GM21529 (cell line): ENCODE measurements around the gene EYS.
"Not testable (repeated sequence)": the region's sequence is repeated elsewhere in the genome, so short reads cannot be mapped to it uniquely, and the experiment has no call there.

Experiments used
- ATAC-seq: cut with Tn5 transposase; IDR thresholded peaks from one replicate; pipeline ENCODE4 v1.9.1; 2021; ENCODE audit not compliant: unreplicated experiment

EYS gene

GRCh38 chr6:65113581-65113980 is 593.4 kb downstream of the EYS start:
- ATAC-seq = no peak

GRCh38 chr6:65112435-65112834 is 594.6 kb downstream of the EYS start:
- no peak for ATAC-seq

DNA sequence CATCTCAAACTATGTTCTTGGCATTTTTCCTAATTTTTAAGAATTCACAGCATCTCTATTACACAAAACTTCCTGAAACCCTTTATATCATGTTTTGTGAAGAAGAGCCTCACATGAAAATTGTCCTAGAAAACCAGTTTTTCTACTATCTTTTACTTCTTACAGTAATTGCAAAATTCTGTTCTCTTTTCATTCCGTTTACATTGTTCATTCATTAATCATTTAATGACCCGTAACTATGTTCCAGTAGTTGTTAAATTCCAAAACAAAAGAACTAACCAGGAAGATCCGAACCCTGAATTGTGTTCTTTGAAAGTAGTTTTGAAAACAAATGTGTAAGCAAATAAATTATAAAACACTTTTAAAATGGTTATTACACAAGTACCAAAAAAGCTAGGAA is 597.0 kb downstream of the EYS start:
- no peak for ATAC-seq

DNA sequence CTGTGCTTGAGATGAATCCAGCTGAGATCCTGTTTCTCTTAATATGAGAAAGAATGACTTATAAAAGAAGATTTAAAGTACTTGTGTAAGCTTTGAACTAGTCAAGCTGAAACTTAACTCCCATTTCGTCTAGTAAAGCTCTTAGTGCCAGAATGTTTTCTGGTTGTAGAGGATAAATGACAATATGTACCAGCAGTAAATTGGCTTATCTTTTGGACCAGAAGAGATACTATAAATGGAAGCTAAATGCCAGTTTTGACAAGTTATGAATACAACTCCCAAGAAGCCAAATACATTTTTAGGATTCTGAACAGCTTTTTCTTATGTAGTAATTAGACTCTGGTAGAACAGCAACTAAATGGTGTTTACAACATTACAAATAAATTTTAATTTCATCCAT is 608.7 kb downstream of the EYS start:
- no peak for ATAC-seq

DNA sequence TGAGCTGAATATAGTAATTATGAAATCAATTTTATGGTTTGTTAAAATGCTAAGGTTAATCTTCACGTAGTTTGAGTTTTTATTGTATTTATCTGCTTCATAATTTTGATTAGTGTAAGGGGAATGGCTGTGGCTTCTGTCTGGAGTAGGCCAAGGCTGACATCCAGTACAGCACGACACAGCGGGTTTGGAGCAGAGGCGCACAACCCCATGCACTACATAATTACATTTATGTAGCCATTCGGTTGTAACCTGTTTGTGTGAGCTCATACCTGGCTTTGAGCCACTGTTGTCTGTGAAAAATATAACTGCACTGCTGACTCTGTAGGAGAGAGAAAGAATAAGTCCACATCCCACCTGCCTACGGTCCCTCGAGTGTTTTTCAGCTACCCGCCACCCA is 615.5 kb downstream of the EYS start:
- ATAC-seq = no peak

GRCh38 chr6:65088575-65088974 is 618.5 kb downstream of the EYS start:
- ATAC-seq = no peak

- ATAC-seq = no peak
Measured at GRCh38 chr6:65081756-65082155, 625.3 kb downstream of the EYS start.

DNA sequence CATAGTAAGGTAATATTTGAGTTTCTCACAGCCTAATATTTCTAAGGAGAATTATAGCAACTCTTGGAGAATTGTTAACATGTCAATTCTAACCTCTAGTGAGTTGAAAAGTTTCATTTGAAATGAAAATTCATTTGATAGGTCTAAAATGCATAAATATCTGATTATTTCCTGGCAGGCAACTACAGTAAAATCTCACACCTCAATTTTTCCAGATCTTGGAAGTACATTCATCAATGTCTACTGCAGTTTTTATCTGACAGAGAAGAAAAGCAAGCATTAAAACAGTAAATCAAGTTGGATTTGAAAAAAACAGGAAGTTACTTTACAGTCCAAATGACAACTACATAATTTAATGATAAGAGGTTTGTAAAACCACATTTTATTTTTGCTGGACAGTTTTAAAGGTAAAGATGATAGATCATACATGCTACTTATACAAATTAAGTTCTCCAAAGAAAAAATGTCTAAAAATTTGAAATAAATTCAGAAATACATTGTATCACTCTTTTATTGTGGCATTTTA is 631.3 kb downstream of the EYS start:
- no peak for ATAC-seq

GRCh38 chr6:65072500-65072899 is 634.5 kb downstream of the EYS start:
- ATAC-seq = no peak

GRCh38 chr6:65071480-65071879 is 635.5 kb downstream of the EYS start:
- no peak for ATAC-seq

GRCh38 chr6:65064844-65065243 is 642.2 kb downstream of the EYS start:
- ATAC-seq = no peak

DNA sequence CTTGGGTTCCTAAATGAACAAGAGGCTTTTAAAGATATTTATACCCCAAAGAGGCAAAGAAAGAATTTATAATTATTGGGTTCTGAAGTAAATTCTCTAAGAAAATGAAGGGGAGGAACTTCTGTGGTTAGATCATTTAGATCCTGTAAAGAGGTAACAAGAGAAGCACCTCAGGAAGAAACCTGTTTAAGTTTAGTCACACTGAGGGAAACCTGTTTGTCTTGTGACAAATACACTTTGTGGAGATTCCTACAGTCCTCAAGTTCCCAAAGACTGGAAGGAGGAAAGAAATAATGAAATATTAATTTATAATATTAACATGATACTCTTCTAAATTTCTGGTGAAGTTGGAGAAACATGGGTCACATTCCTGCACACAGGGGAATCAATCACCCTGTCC is 647.5 kb downstream of the EYS start:
- no peak for ATAC-seq

DNA sequence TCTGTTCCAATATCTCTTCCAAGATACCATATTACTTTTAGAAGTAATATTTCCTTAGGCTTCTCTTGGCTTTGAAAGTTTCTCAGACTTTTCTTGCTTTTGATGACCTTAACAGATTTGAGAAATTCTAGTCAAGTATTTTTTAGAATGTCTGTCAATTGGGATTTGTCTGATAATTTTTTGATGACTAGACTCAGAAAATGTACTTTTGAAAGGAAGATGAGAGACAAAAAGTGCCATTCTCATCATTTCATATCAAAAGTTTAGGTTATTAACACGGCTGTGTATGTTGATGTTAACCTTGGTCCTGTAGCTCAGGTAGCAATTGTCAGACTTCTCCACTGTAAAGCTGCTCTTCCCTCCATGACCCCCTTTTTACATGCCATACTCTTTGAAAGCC is 651.5 kb downstream of the EYS start:
- ATAC-seq = no peak

- ATAC-seq = no peak
Measured at GRCh38 chr6:65052626-65053025, 654.4 kb downstream of the EYS start.

DNA sequence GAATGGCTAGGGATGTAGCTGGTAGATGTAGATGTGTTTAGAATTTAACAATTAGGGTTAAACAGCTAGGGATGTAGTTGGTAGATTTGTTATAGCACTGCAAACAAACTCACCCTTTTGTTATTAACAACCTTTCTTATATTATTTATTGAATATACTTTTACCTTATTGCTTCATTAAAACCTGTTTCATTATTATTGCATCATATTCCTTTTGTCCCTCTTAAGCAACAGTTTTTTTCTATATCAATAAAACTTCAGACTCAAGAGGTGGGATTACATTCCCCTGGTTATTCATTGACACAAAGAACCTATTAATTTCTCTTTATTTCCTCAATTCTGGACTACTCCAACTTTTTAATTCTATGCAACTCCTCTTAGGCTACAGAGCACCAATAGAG is 661.2 kb downstream of the EYS start:
- no peak for ATAC-seq

GRCh38 chr6:65014006-65014405 is 693.0 kb downstream of the EYS start:
- ATAC-seq = no peak

GRCh38 chr6:65006788-65007187 is 700.2 kb downstream of the EYS start:
- ATAC-seq = no peak

GRCh38 chr6:65004283-65004682 is 702.7 kb downstream of the EYS start:
- no peak for ATAC-seq

GRCh38 chr6:65002882-65003281 is 704.1 kb downstream of the EYS start:
- ATAC-seq = not testable (repeated sequence)

GRCh38 chr6:65000815-65001214 is 706.2 kb downstream of the EYS start:
- no peak for ATAC-seq

DNA sequence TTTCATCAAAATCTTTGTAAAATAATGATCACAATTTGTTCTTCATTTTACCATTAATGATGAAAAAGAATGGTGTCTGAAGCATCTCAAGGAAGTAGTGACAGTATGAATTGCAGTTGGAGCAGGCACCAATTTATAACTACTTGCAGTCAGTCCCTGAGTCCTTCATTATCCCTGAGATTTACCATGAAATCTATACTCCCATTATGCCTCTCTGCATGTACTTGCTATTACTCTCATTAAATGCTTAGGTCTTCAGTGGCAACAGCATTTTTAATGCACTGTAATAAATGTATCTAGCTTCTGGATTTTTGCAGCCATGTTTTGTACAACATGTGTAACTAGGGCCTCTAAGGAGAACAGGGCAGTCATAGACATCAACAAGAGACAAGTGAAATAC is 708.8 kb downstream of the EYS start:
- ATAC-seq = no peak

DNA sequence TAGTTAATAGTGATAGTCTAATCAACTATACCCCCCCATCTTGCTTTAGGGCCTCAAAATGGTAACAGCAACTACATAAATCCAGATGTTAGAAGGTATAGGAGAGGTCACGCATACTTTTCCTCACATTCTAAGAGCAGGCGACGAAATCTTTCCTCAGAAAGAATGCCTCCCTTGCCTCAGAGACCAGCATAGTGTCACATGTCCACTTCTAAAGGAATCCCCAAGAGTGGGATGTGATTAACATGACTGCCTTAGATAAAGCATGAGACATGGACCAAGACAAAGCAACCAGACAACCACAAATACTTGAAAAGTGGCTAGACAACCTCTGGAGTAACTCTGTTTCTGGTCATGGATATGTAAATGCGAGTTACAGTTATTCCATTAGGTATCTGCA is 710.7 kb downstream of the EYS start:
- no peak for ATAC-seq

- no peak for ATAC-seq
Measured at GRCh38 chr6:64990652-64991304, 716.2 kb downstream of the EYS start.
